GM12878 (cell line): ENCODE data around the gene CNOT6L. TPM values are rescaled to one million over a fixed set of nuclear protein-coding genes. Genes with fewer than 3 reads are reported as not detected.

Experiments used
- ATAC-seq: fragments of 200-7000 bp; cut with Tn5 transposase; 3 replicates; pipeline ENCODE4 v1.9.1; 2020; ENCODE audit warnings: mild to moderate bottlenecking, moderate library complexity
- BruUV-seq: library from RNA; stranded (reverse); fragments of 400-500 nt; replicated peaks from 2 replicates; lab custom pipeline; 2021; lab: Mats Ljungman, UMichigan
- CTCF ChIA-PET: fragments of 300-600 bp; sonication (Branson Sonifier 250); formaldehyde crosslinking; extraction: SDS; loops from one replicate; lab custom pipeline; 2021; ENCODE audit warnings: inconsistent platforms; lab: Yijun Ruan, JAX
- POLR2A ChIA-PET: fragments of 350-600 bp; formaldehyde crosslinking; extraction: SDS; loops from one replicate; lab custom pipeline; 2021; ENCODE audit warnings: inconsistent platforms; lab: Charles Lee
- RAD21 ChIA-PET: fragments of 300-600 bp; sonication (Branson Sonifier 250); formaldehyde crosslinking; loops from one replicate; lab custom pipeline; 2023; ENCODE audit warnings: antibody characterized with exemption; ENCODE audit not compliant: unreplicated experiment; lab: Charles Lee
- SMC1A ChIA-PET: fragments of 300-600 bp; sonication (Branson Sonifier 250); formaldehyde crosslinking; loops from one replicate; lab custom pipeline; 2023; ENCODE audit not compliant: unreplicated experiment, uncharacterized antibody; lab: Charles Lee
- DNase-seq: peaks from one replicate; pipeline ENCODE4 v3.0.0-alpha.2; 2011; ENCODE audit warnings: low read depth, low spot score
- FAIRE-seq: peaks from 3 replicates; lab custom pipeline; 2011; peaks lifted over from hg19 to GRCh38; lab: Jason Lieb, UNC
- H2AFZ ChIP-seq: 2 replicates; pipeline ENCODE4 v1.6.0; 2011; ENCODE audit warnings: low read depth, low read length, control low read depth; ENCODE audit not compliant: control insufficient read depth
- H3K27ac ChIP-seq: 2 replicates; pipeline ENCODE4 v1.5.1; 2011; ENCODE audit warnings: control low read depth; ENCODE audit not compliant: control insufficient read depth, insufficient read depth
- H3K27me3 ChIP-seq, 2 experiments: replicated peaks in 1 of 2; 2 replicates each; pipeline versions ENCODE4 v1.6.0 to v1.6.1; 2011; ENCODE audit warnings: low read length in 1 of 2; ENCODE audit not compliant: control insufficient read depth in 2 of 2, insufficient read depth in 2 of 2
- H3K36me3 ChIP-seq, 2 experiments: 2 replicates each; pipeline ENCODE4 v1.5.1; 2011; ENCODE audit warnings: low read length in 1 of 2; ENCODE audit not compliant: control insufficient read depth in 2 of 2, insufficient read depth in 2 of 2
- H3K4me1 ChIP-seq: 2 replicates; pipeline ENCODE4 v1.6.1; 2011; ENCODE audit warnings: mild to moderate bottlenecking, low read length, moderate library complexity, mixed read lengths; ENCODE audit not compliant: control insufficient read depth, insufficient read depth
- H3K4me2 ChIP-seq: 2 replicates; pipeline ENCODE4 v1.6.0; 2011; ENCODE audit warnings: control low read depth; ENCODE audit not compliant: control insufficient read depth, insufficient read depth
- H3K4me3 ChIP-seq: fragments of 200-600 bp; sonication (generic); 2 replicates; pipeline ENCODE4 v1.5.1; 2016
- H3K79me2 ChIP-seq: 2 replicates; pipeline ENCODE4 v1.6.0; 2011; ENCODE audit warnings: low read length; ENCODE audit not compliant: control insufficient read depth, insufficient read depth
- H3K9ac ChIP-seq: 2 replicates; pipeline ENCODE4 v1.8.0; 2011; ENCODE audit warnings: low read length, control low read depth, mixed read lengths; ENCODE audit not compliant: control insufficient read depth, insufficient read depth
- H3K9me3 ChIP-seq: replicated peaks from 3 replicates; pipeline ENCODE4 v1.5.1; 2011; ENCODE audit warnings: mild to moderate bottlenecking, low read length; ENCODE audit not compliant: control insufficient read depth, insufficient read depth
- H4K20me1 ChIP-seq: 2 replicates; pipeline ENCODE4 v1.6.0; 2011; ENCODE audit not compliant: control insufficient read depth, insufficient read depth
- BACH1 ChIP-seq: fragments of 450-650 bp; IDR thresholded peaks from 2 replicates; pipeline ENCODE4 v1.6.1; 2017; ENCODE audit warnings: mild to moderate bottlenecking, borderline replicate concordance
- BRCA1 ChIP-seq: IDR thresholded peaks from 2 replicates; pipeline ENCODE4 v1.6.1; 2011; ENCODE audit warnings: low read depth, low read length, improper control_type of control experiment
- CBX5 ChIP-seq: sonication (generic); IDR thresholded peaks from 2 replicates; pipeline ENCODE4 v1.6.1; 2016; ENCODE audit warnings: low read depth, moderate library complexity, mild to moderate bottlenecking, inconsistent platforms
- HDAC2 ChIP-seq: fragments of 200-600 bp; sonication (generic); IDR thresholded peaks from 2 replicates; pipeline ENCODE4 v1.6.1; 2017
- IKZF1 ChIP-seq: fragments of 450-650 bp; conservative IDR thresholded peaks from 2 replicates; pipeline ENCODE4 v1.6.1; 2017; ENCODE audit warnings: antibody characterized with exemption, mild to moderate bottlenecking
- IKZF2 ChIP-seq, 2 experiments: fragments of 450-650 bp; IDR thresholded peaks; 2 replicates each; pipeline ENCODE4 v1.6.1; 2017; ENCODE audit warnings: mild to moderate bottlenecking in 2 of 2, moderate library complexity in 2 of 2
- NFYB ChIP-seq: IDR thresholded peaks from 2 replicates; pipeline ENCODE4 v1.6.1; 2011; ENCODE audit warnings: low read depth, mild to moderate bottlenecking, low read length, improper control_type of control experiment, moderate library complexity; ENCODE audit not compliant: insufficient read depth
- NR2C1 ChIP-seq: fragments of 450-650 bp; IDR thresholded peaks from 2 replicates; pipeline ENCODE4 v1.6.1; 2017; ENCODE audit warnings: antibody characterized with exemption, mild to moderate bottlenecking, moderate library complexity
- NRF1 ChIP-seq: conservative IDR thresholded peaks from 2 replicates; pipeline ENCODE4 v1.6.1; 2011; ENCODE audit warnings: mild to moderate bottlenecking, low read depth, low read length, improper control_type of control experiment
- RAD21 ChIP-seq: IDR thresholded peaks from 2 replicates; pipeline ENCODE4 v1.6.1; 2011; ENCODE audit warnings: mild to moderate bottlenecking, low read depth, low read length, moderate library complexity; ENCODE audit not compliant: insufficient read depth
- SMC3 ChIP-seq: IDR thresholded peaks from 2 replicates; pipeline ENCODE4 v1.6.1; 2011; ENCODE audit warnings: low read length, improper control_type of control experiment, borderline replicate concordance
- SP1 ChIP-seq: IDR thresholded peaks from one replicate; pipeline ENCODE4 v1.6.1; 2011; ENCODE audit warnings: low read depth, low read length
- SPI1 ChIP-seq: IDR thresholded peaks from 2 replicates; pipeline ENCODE4 v1.6.1; 2011; ENCODE audit warnings: low read depth, mild to moderate bottlenecking, low read length, moderate library complexity, borderline replicate concordance; ENCODE audit not compliant: insufficient read depth
- SREBF1 ChIP-seq: IDR thresholded peaks from 2 replicates; pipeline ENCODE4 v1.6.1; 2012; ENCODE audit warnings: mild to moderate bottlenecking, low read length
- SUZ12 ChIP-seq: fragments of 200-600 bp; sonication (generic); IDR thresholded peaks from one replicate; pipeline ENCODE4 v1.6.1; 2018; ENCODE audit warnings: antibody characterized with exemption, mild to moderate bottlenecking; ENCODE audit not compliant: unreplicated experiment
- TAF1 ChIP-seq: IDR thresholded peaks from 2 replicates; pipeline ENCODE4 v1.6.1; 2011; ENCODE audit warnings: mild to moderate bottlenecking, low read depth, low read length, borderline replicate concordance
- ZNF622 ChIP-seq: fragments of 450-650 bp; IDR thresholded peaks from 2 replicates; pipeline ENCODE4 v1.6.1; 2017; ENCODE audit warnings: mild to moderate bottlenecking, inconsistent platforms
- WGBS: methylation state at CpG from one replicate; pipeline ENCODE4 v1.1.6; 2016; ENCODE audit warnings: low lambda C conversion rate; ENCODE audit not compliant: insufficient replicate concordance, insufficient coverage; ENCODE audit errors: missing lambda C conversion rate; 5-methylcytosine and 5-hydroxymethylcytosine counted together
- in situ Hi-C: fragments of 300-500 bp; cut with MboI; formaldehyde crosslinking; loops from 9 replicates; pipeline ENCODE4 v1.14.3; 2018; ENCODE audit warnings: mixed read lengths
- intact Hi-C: fragments of 100-400 bp; cut with micrococcal nuclease; formaldehyde crosslinking; loops from one replicate; pipeline ENCODE4 v1.14.2; 2022; ENCODE audit not compliant: unreplicated experiment
- polyA plus RNA-seq, 11 experiments: library from polyadenylated mRNA; depleted of rRNA in 4 of 11; unstranded in 6 of 11; stranded (reverse) in 5 of 11; fragments of >200 nt; fragmentation: Nextera tagmentation in 4 of 11; fragmentation: Illumina TruSeq in 1 of 11; extraction: Ambion mirVana in 4 of 11; extraction: Trizol in 1 of 11; gene quantifications; 1 replicate in 1 of 11; 2 replicates in 10 of 11; pipeline versions ENCODE4 v1.2.1 to v1.2.3, GENCODE V29; 2011 to 2016; ENCODE audit warnings: inconsistent platforms in 2 of 11, missing spikeins in 2 of 11, low read depth in 1 of 11
- total RNA-seq, 4 experiments: library from RNA; depleted of rRNA in 3 of 4; stranded (reverse); fragments of >200 nt in 3 of 4; fragmentation: Illumina TruSeq in 1 of 4; extraction: Trizol in 1 of 4; gene quantifications; 2 replicates each; pipeline versions ENCODE4 v1.2.1 to v1.2.3, GENCODE V29; 2013 to 2021
- TF ChIP-seq, protein P1 (sequence below): fragments of 450-650 bp; IDR thresholded peaks from 2 replicates; pipeline ENCODE4 v1.6.1; 2016; ENCODE audit warnings: mild to moderate bottlenecking
- TF ChIP-seq, protein P2 (sequence below), 3 experiments: IDR thresholded peaks in 2 of 3; conservative IDR thresholded peaks in 1 of 3; 2 replicates each; pipeline ENCODE4 v1.5.1; 2011; ENCODE audit warnings: low read depth in 3 of 3, low read length in 3 of 3, mild to moderate bottlenecking in 3 of 3, control low read depth in 2 of 3, moderate library complexity in 2 of 3, inconsistent platforms in 1 of 3, mixed read lengths in 1 of 3; ENCODE audit not compliant: control insufficient read depth in 2 of 3, insufficient read depth in 1 of 3; ENCODE audit errors: extremely low read depth in 1 of 3
- TF ChIP-seq, protein P3 (sequence below): fragments of 450-650 bp; IDR thresholded peaks from 2 replicates; pipeline ENCODE4 v1.6.1; 2017; ENCODE audit warnings: low read depth, mild to moderate bottlenecking, moderate library complexity

Gene CNOT6L
- total and polyA plus RNA-seq, 10 of the 15 experiments (the other 5 are each of a cell fraction or from before 2014, with no cell fraction given), result 1.1 to 10.0 (median 3.0) TPM

DNA sequence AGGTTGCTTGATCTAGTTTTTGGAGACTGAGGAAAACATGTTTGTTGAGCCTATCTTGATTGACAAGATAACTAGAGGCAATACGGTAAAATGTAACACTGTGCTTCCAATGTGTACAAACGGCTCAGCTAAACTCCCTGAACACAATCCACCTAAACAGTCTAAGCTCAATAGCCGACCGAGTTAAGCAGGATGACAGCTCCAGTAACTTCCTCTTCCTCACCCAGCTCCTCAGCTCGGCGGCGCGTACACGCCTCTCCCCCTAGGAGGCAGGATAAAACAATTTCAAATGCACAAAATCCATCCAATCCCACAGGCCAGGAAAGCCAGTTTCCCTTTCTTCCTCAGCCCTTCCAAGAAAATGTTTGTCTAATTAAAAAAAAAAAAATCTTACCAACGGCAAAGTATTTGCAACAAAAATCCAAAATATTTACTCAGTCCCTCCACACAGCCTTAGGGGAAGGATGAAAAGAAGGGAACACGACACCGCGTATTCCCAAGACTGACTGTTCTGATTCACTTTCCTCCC, 1.0 kb downstream of the CNOT6L start:
- FAIRE-seq (peak; percentile 98), ATAC-seq (peak; percentile 47), DNase-seq (no peak)
- TF ChIP-seq SMC3, result 0 out of 2 replicates have a peak, but pooled peaks have one; percentile 16
- TF ChIP-seq, protein P1, sequence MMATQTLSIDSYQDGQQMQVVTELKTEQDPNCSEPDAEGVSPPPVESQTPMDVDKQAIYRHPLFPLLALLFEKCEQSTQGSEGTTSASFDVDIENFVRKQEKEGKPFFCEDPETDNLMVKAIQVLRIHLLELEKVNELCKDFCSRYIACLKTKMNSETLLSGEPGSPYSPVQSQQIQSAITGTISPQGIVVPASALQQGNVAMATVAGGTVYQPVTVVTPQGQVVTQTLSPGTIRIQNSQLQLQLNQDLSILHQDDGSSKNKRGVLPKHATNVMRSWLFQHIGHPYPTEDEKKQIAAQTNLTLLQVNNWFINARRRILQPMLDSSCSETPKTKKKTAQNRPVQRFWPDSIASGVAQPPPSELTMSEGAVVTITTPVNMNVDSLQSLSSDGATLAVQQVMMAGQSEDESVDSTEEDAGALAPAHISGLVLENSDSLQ, result peak; percentile 28; the same call in 1 of the 2 replicates
- peak; percentile 16; the same call in 1 of the 2 replicates for TF ChIP-seq SPI1
- TF ChIP-seq BRCA1, result no peak
- TF ChIP-seq HDAC2, result no peak
- no peak for TF ChIP-seq NFYB
- no peak for TF ChIP-seq ZNF622
- TF ChIP-seq NRF1, result no peak
- no peak for TF ChIP-seq SUZ12
- TF ChIP-seq CBX5, result 0 out of 2 replicates have a peak, but pooled peaks have one; percentile 7
- TF ChIP-seq SP1, result no peak
- no peak for TF ChIP-seq SREBF1
- TF ChIP-seq TAF1, result no peak
- TF ChIP-seq, protein P2, sequence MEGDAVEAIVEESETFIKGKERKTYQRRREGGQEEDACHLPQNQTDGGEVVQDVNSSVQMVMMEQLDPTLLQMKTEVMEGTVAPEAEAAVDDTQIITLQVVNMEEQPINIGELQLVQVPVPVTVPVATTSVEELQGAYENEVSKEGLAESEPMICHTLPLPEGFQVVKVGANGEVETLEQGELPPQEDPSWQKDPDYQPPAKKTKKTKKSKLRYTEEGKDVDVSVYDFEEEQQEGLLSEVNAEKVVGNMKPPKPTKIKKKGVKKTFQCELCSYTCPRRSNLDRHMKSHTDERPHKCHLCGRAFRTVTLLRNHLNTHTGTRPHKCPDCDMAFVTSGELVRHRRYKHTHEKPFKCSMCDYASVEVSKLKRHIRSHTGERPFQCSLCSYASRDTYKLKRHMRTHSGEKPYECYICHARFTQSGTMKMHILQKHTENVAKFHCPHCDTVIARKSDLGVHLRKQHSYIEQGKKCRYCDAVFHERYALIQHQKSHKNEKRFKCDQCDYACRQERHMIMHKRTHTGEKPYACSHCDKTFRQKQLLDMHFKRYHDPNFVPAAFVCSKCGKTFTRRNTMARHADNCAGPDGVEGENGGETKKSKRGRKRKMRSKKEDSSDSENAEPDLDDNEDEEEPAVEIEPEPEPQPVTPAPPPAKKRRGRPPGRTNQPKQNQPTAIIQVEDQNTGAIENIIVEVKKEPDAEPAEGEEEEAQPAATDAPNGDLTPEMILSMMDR (IDR thresholded peaks at IDR 0.05 in 2 of 3, conservative IDR thresholded peaks at IDR 0.05 in 1 of 3; ENCODE audit: control insufficient read depth in 2 of 3, extremely low read depth in 1 of 3, insufficient read depth in 1 of 3, low read depth in 3 of 3, low read length in 3 of 3), result peak; percentile 36 to 41 (median 37); a peak in 4 of 6 replicates
- TF ChIP-seq NR2C1, result no peak
- TF ChIP-seq, protein P3, sequence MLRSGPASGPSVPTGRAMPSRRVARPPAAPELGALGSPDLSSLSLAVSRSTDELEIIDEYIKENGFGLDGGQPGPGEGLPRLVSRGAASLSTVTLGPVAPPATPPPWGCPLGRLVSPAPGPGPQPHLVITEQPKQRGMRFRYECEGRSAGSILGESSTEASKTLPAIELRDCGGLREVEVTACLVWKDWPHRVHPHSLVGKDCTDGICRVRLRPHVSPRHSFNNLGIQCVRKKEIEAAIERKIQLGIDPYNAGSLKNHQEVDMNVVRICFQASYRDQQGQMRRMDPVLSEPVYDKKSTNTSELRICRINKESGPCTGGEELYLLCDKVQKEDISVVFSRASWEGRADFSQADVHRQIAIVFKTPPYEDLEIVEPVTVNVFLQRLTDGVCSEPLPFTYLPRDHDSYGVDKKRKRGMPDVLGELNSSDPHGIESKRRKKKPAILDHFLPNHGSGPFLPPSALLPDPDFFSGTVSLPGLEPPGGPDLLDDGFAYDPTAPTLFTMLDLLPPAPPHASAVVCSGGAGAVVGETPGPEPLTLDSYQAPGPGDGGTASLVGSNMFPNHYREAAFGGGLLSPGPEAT, result peak; percentile 45; the same call in 1 of the 2 replicates
- TF ChIP-seq IKZF1, result no peak
- peak; percentile 11; the same call in 1 of the 2 replicates for TF ChIP-seq RAD21
- peak in 1 of 2 experiments; percentile 47; a peak in 3 of 4 replicates for TF ChIP-seq IKZF2 (IDR thresholded peaks at IDR 0.05)
- no peak for TF ChIP-seq BACH1
- Histone ChIP-seq H3K79me2 (peaks cover 32% of the 10 kb centered on the region), H4K20me1 (no peaks in the 10 kb centered on the region), H2AFZ (peak overlapping the region; percentile 92), H3K9me3 (no peaks in the 10 kb centered on the region), H3K27me3 (no peaks in the 10 kb centered on the region), H3K4me2 (peak overlapping the region; percentile 77), H3K36me3 (no peaks in the 10 kb centered on the region), H3K9ac (peak overlapping the region; percentile 81), H3K4me3 (peak overlapping the region; percentile 92), H3K27ac (peak overlapping the region; percentile 69), H3K4me1 (peaks cover 3% of the 10 kb centered on the region; the same call in 1 of the 2 replicates)
- intact Hi-C loops (no loop called here), in situ Hi-C loops (no loop called here)
- ChIA-PET SMC1A (interaction anchor here (0.9 to 1.7 kb wide), 5 partner anchors 9 to 73 kb away, joined by 3 to 7 read pairs (median 3); partner anchors contain the start of gene MRPL1), RAD21 (interaction anchor here (0.6 to 1.4 kb wide), 4 partner anchors 31 to 1121 kb away, joined by 3 to 13 read pairs (median 4); partner anchors contain the start of genes MRPL1 and PAQR3), POLR2A (no interaction called here), CTCF (interaction anchor here (0.6 to 1.6 kb wide), 4 partner anchors 33 to 241 kb away, joined by 3 to 8 read pairs (median 4); partner anchors contain the start of gene MRPL1)
- BruUV-seq, result TSS peak; percentile 66
- WGBS, result 1% methylated on average over 13 of the region's 13 CpGs
